Measurements from ENCODE around the gene PHACTR3. TPM values are rescaled to one million over a fixed set of nuclear protein-coding genes. Genes with fewer than 3 reads are reported as not detected.

Gene PHACTR3
- total RNA-seq, 4 donors from 2014 or later: 2.4 to 12.8 (median 9.7) TPM

GRCh38 chr20:59587570-59587969 is 16.8 kb upstream of the PHACTR3 start:
- TF ChIP-seq CTCF (IDR thresholded peaks at IDR 0.05): no peak
- no peak for TF ChIP-seq EP300 (IDR thresholded peaks at IDR 0.05)
- TF ChIP-seq POLR2AphosphoS5 (IDR thresholded peaks at IDR 0.05): no peak
- TF ChIP-seq POLR2A (IDR thresholded peaks at IDR 0.05): no peak
- Histone ChIP-seq H3K4me3 (no peak overlapping the region), H3K27me3 (peaks cover 24% of the 10 kb centered on the region), H3K27ac (no peak overlapping the region), H3K9me3 (peaks cover 6% of the 10 kb centered on the region), H3K4me1 (peaks cover 12% of the 10 kb centered on the region), H3K36me3 (no peaks in the 10 kb centered on the region)
- 88% methylated on average over 6 of the region's 6 CpGs for WGBS
- DNase-seq (ENCODE audit: low spot score in 2 of 2): no peak

GRCh38 chr20:59588236-59588855 is 16.0 kb upstream of the PHACTR3 start:
- no peak for TF ChIP-seq POLR2A (IDR thresholded peaks at IDR 0.05)
- TF ChIP-seq CTCF (IDR thresholded peaks at IDR 0.05): no peak
- TF ChIP-seq EP300 (IDR thresholded peaks at IDR 0.05): no peak
- no peak for TF ChIP-seq POLR2AphosphoS5 (IDR thresholded peaks at IDR 0.05)
- WGBS: 78% methylated on average over 13 of the region's 13 CpGs
- Histone ChIP-seq H3K27me3 (peaks cover 24% of the 10 kb centered on the region), H3K27ac (no peak overlapping the region), H3K4me1 (peaks cover 6% of the 10 kb centered on the region), H3K36me3 (no peaks in the 10 kb centered on the region), H3K4me3 (no peak overlapping the region), H3K9me3 (peaks cover 6% of the 10 kb centered on the region)
- DNase-seq (ENCODE audit: low spot score in 2 of 2): peak in 1 of 2 donors; percentile 33

- 92% methylated on average over 24 of the region's 24 CpGs for WGBS
- no peak overlapping the region for H3K4me3 ChIP-seq
- no peak overlapping the region for H3K27ac ChIP-seq
- TF ChIP-seq POLR2A (IDR thresholded peaks at IDR 0.05): no peak
- no peak for TF ChIP-seq POLR2AphosphoS5 (IDR thresholded peaks at IDR 0.05)
- no peak for TF ChIP-seq CTCF (IDR thresholded peaks at IDR 0.05)
- no peak for TF ChIP-seq EP300 (IDR thresholded peaks at IDR 0.05)
- H3K27me3 ChIP-seq: peaks cover 24% of the 10 kb centered on the region
- H3K9me3 ChIP-seq: peaks cover 6% of the 10 kb centered on the region
- no peaks in the 10 kb centered on the region for H3K36me3 ChIP-seq
- no peaks in the 10 kb centered on the region for H3K4me1 ChIP-seq
- DNase-seq (ENCODE audit: low spot score in 2 of 2): peak in 1 of 2 donors; percentile 24
Observed at GRCh38 chr20:59589086-59589684, 15.2 kb upstream of the PHACTR3 start.

- H3K27me3 ChIP-seq: peaks cover 14% of the 10 kb centered on the region
- H3K4me3 ChIP-seq: no peak overlapping the region
- peaks cover 6% of the 10 kb centered on the region for H3K9me3 ChIP-seq
- WGBS: 96% methylated on average over 12 of the region's 12 CpGs
- H3K27ac ChIP-seq: no peak overlapping the region
- no peaks in the 10 kb centered on the region for H3K4me1 ChIP-seq
- H3K36me3 ChIP-seq: no peaks in the 10 kb centered on the region
- TF ChIP-seq CTCF (IDR thresholded peaks at IDR 0.05) (no peak), POLR2A (IDR thresholded peaks at IDR 0.05) (no peak), EP300 (IDR thresholded peaks at IDR 0.05) (no peak), POLR2AphosphoS5 (IDR thresholded peaks at IDR 0.05) (no peak)
- DNase-seq (ENCODE audit: low spot score in 2 of 2): no peak
Observed at GRCh38 chr20:59591061-59591460, 13.3 kb upstream of the PHACTR3 start.

DNA sequence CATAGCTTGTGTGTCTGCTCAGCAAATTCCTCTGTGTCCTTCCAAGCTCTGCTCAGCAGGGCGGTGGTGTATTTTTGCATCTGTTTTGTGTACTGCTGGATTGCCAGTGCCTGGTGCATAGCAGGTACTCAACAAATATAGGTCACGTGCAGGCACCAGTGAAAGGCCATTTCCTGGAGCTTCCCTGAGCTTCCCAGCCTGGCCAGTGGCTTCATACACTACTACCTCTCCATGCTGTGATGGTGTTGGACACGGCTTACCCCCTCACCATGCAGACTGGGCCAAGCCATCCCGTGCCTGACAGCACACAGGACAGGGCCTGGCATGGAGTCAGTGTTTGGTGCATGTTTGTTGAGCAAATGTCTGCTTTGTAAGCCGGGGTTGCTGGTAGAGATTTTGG is 7.7 kb upstream of the PHACTR3 start:
- Histone ChIP-seq H3K9me3 (no peaks in the 10 kb centered on the region), H3K36me3 (no peaks in the 10 kb centered on the region), H3K27ac (no peak overlapping the region), H3K4me3 (no peak overlapping the region), H3K27me3 (peaks cover 44% of the 10 kb centered on the region), H3K4me1 (no peaks in the 10 kb centered on the region)
- TF ChIP-seq EP300 (IDR thresholded peaks at IDR 0.05) (no peak), CTCF (IDR thresholded peaks at IDR 0.05) (no peak), POLR2A (IDR thresholded peaks at IDR 0.05) (no peak), POLR2AphosphoS5 (IDR thresholded peaks at IDR 0.05) (no peak)
- 77% methylated on average over 5 of the region's 5 CpGs for WGBS
- no peak for DNase-seq (ENCODE audit: low spot score in 2 of 2)

Data from suprapubic skin (tissue), 4 donors.